Hepatocyte (in vitro differentiated cells): ENCODE data around the gene PURA.

Experiments
- CTCF ChIP-seq: fragments of 200-600 bp; sonication (generic); IDR thresholded peaks from 2 replicates; pipeline ENCODE4 v1.5.1; 2016; ENCODE audit warnings: antibody characterized with exemption, mild to moderate bottlenecking; ENCODE audit not compliant: poor library complexity
- EZH2 ChIP-seq: fragments of 200-600 bp; sonication (generic); IDR thresholded peaks from 2 replicates; pipeline ENCODE4 v1.6.1; 2016; ENCODE audit warnings: antibody characterized with exemption, mild to moderate bottlenecking, borderline replicate concordance

DNA sequence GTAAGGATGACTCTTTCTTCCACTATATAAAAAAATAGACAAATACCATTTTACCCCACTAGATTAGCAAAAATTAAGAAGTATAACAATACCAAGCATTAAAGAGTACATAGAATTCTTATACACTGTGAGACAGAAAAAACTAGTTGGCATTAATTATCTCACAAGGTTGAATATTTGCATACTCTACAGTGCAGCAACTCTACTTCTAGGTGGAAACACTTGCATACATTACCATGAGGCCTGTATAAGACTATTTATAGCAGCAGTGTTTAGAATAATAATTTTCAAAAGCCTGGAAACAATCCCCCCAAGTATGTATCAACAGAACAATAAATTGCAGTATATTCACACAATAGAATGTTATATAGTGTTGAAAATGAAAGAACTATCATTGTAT, 19.0 kb upstream of the PURA start:
- TF ChIP-seq EZH2 (no peak), CTCF (no peak)
